B cell (primary cell): ENCODE measurements around the gene KSR2.

Source experiments
- CTCF ChIP-seq: fragments of 200-600 bp; IDR thresholded peaks from one replicate; pipeline ENCODE4 v1.8.0; 2022; ENCODE audit warnings: antibody characterized with exemption, mild to moderate bottlenecking
- EZH2 ChIP-seq: IDR thresholded peaks from 2 replicates; pipeline ENCODE4 v1.6.1; 2012; ENCODE audit warnings: borderline replicate concordance, low read depth, mild to moderate bottlenecking, moderate library complexity, low read length; ENCODE audit not compliant: insufficient read depth, poor library complexity, severe bottlenecking

- no peak for TF ChIP-seq CTCF
- no peak for TF ChIP-seq EZH2
Measured at GRCh38 chr12:117749431-117749830, 219.4 kb downstream of the KSR2 start.
